Vagina (tissue), 2 donors: ENCODE data around the gene PSORS1C1. TPM values are rescaled to one million over a fixed set of nuclear protein-coding genes. Genes with fewer than 3 reads are reported as not detected.

ENCODE experiments used
- DNase-seq, 2 donors: peaks; one replicate each; pipeline ENCODE4 v3.0.0-alpha.2; 2017; ENCODE audit errors: extremely low spot score in 2 of 2
- H3K27ac ChIP-seq: fragments of 200-600 bp; sonication (generic); one replicate; pipeline ENCODE4 v1.5.1; 2019
- H3K27me3 ChIP-seq: fragments of 200-600 bp; sonication (generic); one replicate; pipeline ENCODE4 v1.5.1; 2019
- H3K36me3 ChIP-seq, 2 donors: fragments of 200-600 bp; sonication (generic); one replicate each; pipeline ENCODE4 v1.5.1; 2017 to 2019
- H3K4me1 ChIP-seq: fragments of 200-600 bp; sonication (generic); one replicate; pipeline ENCODE4 v1.5.1; 2019
- H3K4me3 ChIP-seq, 2 donors: fragments of 200-600 bp; sonication (generic); 1 replicate in 1 of 2; 2 replicates in 1 of 2; pipeline ENCODE4 v1.5.1; 2016 to 2019
- H3K9me3 ChIP-seq: fragments of 200-600 bp; sonication (generic); one replicate; pipeline ENCODE4 v1.5.1; 2019
- CTCF ChIP-seq, 3 experiments: fragments of 450-650 bp in 2 of 3; fragments of 200-600 bp in 1 of 3; sonication (generic) in 1 of 3; IDR thresholded peaks; one replicate each; pipeline ENCODE4 v1.5.1; 2017 to 2019; ENCODE audit warnings: antibody characterized with exemption in 3 of 3, mild to moderate bottlenecking in 2 of 3, moderate library complexity in 2 of 3
- POLR2A ChIP-seq, 2 donors: fragments of 450-650 bp; IDR thresholded peaks; one replicate each; pipeline ENCODE4 v1.6.1; 2017; ENCODE audit warnings: antibody characterized with exemption in 2 of 2, mild to moderate bottlenecking in 2 of 2, moderate library complexity in 2 of 2
- POLR2AphosphoS5 ChIP-seq, 2 donors: sonication (generic); formaldehyde crosslinking; IDR thresholded peaks; one replicate each; pipeline ENCODE4 v1.9.0; 2017; ENCODE audit warnings: antibody characterized with exemption in 2 of 2, mild to moderate bottlenecking in 2 of 2, low read depth in 1 of 2; ENCODE audit not compliant: insufficient read depth in 1 of 2
- intact Hi-C: fragments of 100-400 bp; cut with DNase I; formaldehyde crosslinking; loops from one replicate; pipeline ENCODE4 v1.15.1; 2023
- total RNA-seq: library from RNA; depleted of rRNA; stranded (reverse); fragments of >200 nt; gene quantifications from one replicate; pipeline ENCODE4 v1.2.3, GENCODE V29; 2016

PSORS1C1 gene
- total RNA-seq, 1 donor from 2014 or later, result 9.6 TPM

- no peak for TF ChIP-seq CTCF (IDR thresholded peaks at IDR 0.05)
- TF ChIP-seq POLR2AphosphoS5 (IDR thresholded peaks at IDR 0.05; ENCODE audit: insufficient read depth in 1 of 2, low read depth in 1 of 2), result no peak
- no peak for TF ChIP-seq POLR2A (IDR thresholded peaks at IDR 0.05)
- no peak overlapping the region for H3K4me3 ChIP-seq
- H3K27me3 ChIP-seq, result no peaks in the 10 kb centered on the region
- intact Hi-C loops, result no loop called here
- peaks cover 48% of the 10 kb centered on the region for H3K4me1 ChIP-seq
- no peak for DNase-seq
- no peak overlapping the region for H3K27ac ChIP-seq
- no peaks in the 10 kb centered on the region for H3K9me3 ChIP-seq
- no peaks in the 10 kb centered on the region for H3K36me3 ChIP-seq
Measured at GRCh38 chr6:31121131-31121790, 6.7 kb downstream of the PSORS1C1 start.

GRCh38 chr6:31122791-31123706 is 8.4 kb downstream of the PSORS1C1 start:
- H3K4me3 ChIP-seq, result no peak overlapping the region
- H3K27ac ChIP-seq, result no peak overlapping the region
- intact Hi-C loops, result no loop called here
- H3K4me1 ChIP-seq, result peaks cover 40% of the 10 kb centered on the region
- no peaks in the 10 kb centered on the region for H3K9me3 ChIP-seq
- no peak for DNase-seq
- no peak for TF ChIP-seq POLR2A (IDR thresholded peaks at IDR 0.05)
- TF ChIP-seq CTCF (IDR thresholded peaks at IDR 0.05), result no peak
- no peak for TF ChIP-seq POLR2AphosphoS5 (IDR thresholded peaks at IDR 0.05; ENCODE audit: insufficient read depth in 1 of 2, low read depth in 1 of 2)
- no peaks in the 10 kb centered on the region for H3K27me3 ChIP-seq
- no peaks in the 10 kb centered on the region for H3K36me3 ChIP-seq

- Histone ChIP-seq H3K4me3 (no peak overlapping the region), H3K27me3 (no peaks in the 10 kb centered on the region), H3K9me3 (no peaks in the 10 kb centered on the region), H3K27ac (no peak overlapping the region), H3K4me1 (peaks cover 42% of the 10 kb centered on the region), H3K36me3 (no peaks in the 10 kb centered on the region)
- TF ChIP-seq POLR2AphosphoS5 (IDR thresholded peaks at IDR 0.05; ENCODE audit: insufficient read depth in 1 of 2, low read depth in 1 of 2), result peak in 1 of 2 donors; percentile 64
- no peak for TF ChIP-seq CTCF (IDR thresholded peaks at IDR 0.05)
- TF ChIP-seq POLR2A (IDR thresholded peaks at IDR 0.05), result no peak
- no peak for DNase-seq
- intact Hi-C loops, result no loop called here
Measured at GRCh38 chr6:31125162-31125561, 10.6 kb downstream of the PSORS1C1 start.

- intact Hi-C loops, result no loop called here
- H3K4me1 ChIP-seq, result peaks cover 42% of the 10 kb centered on the region
- no peak overlapping the region for H3K4me3 ChIP-seq
- no peak overlapping the region for H3K27ac ChIP-seq
- H3K9me3 ChIP-seq, result no peaks in the 10 kb centered on the region
- TF ChIP-seq POLR2A (IDR thresholded peaks at IDR 0.05) (no peak), CTCF (IDR thresholded peaks at IDR 0.05) (no peak), POLR2AphosphoS5 (IDR thresholded peaks at IDR 0.05; ENCODE audit: insufficient read depth in 1 of 2, low read depth in 1 of 2) (no peak)
- no peaks in the 10 kb centered on the region for H3K36me3 ChIP-seq
- H3K27me3 ChIP-seq, result no peaks in the 10 kb centered on the region
- no peak for DNase-seq
Measured at GRCh38 chr6:31125586-31126363, 11.2 kb downstream of the PSORS1C1 start.
